A549 (cell line): ENCODE measurements around the gene ACBD6. TPM values are rescaled to one million over a fixed set of nuclear protein-coding genes. Genes with fewer than 3 reads are reported as not detected.

ENCODE experiments used
- ATAC-seq, 2 experiments: fragments of 200-7000 bp in 1 of 2; fragments of >200 bp in 1 of 2; cut with Nextera tagmentation in 1 of 2; cut with Tn5 transposase in 1 of 2; 3 replicates each; pipeline versions ENCODE4 v1.8.0 to v1.9.1; 2018 to 2020; ENCODE audit warnings: mild to moderate bottlenecking in 1 of 2, moderate library complexity in 1 of 2
- CTCF ChIA-PET: fragments of 300-600 bp; sonication (Branson Sonifier 250); formaldehyde crosslinking; extraction: SDS; loops from one replicate; lab custom pipeline; 2021; ENCODE audit warnings: antibody characterized with exemption, inconsistent platforms; lab: Yijun Ruan, JAX
- POLR2A ChIA-PET: fragments of 350-600 bp; formaldehyde crosslinking; extraction: SDS; loops from one replicate; lab custom pipeline; 2021; ENCODE audit warnings: antibody characterized with exemption, inconsistent platforms; lab: Yijun Ruan, JAX
- DNase-seq, 2 experiments: peaks; one replicate each; pipeline versions ENCODE4 v3.0.0 to v3.0.0-alpha.2; 2011 to 2016; ENCODE audit warnings: low read depth in 1 of 2, low spot score in 1 of 2
- FAIRE-seq: peaks from 2 replicates; lab custom pipeline; 2011; peaks lifted over from hg19 to GRCh38; lab: Jason Lieb, UNC
- H3K27ac ChIP-seq, 2 experiments: fragments of >200 bp; sonication (Bioruptor Twin); formaldehyde crosslinking; 3 replicates each; pipeline ENCODE4 v1.5.1; 2016 to 2017
- H3K4me1 ChIP-seq: fragments of >200 bp; sonication (Bioruptor Twin); formaldehyde crosslinking; 3 replicates; pipeline ENCODE4 v1.6.1; 2016
- H3K4me2 ChIP-seq: fragments of >200 bp; sonication (Bioruptor Twin); formaldehyde crosslinking; 3 replicates; pipeline ENCODE4 v1.6.1; 2016
- H3K4me3 ChIP-seq: fragments of >200 bp; sonication (Bioruptor Twin); formaldehyde crosslinking; 3 replicates; pipeline ENCODE4 v1.5.1; 2016
- H3K9me3 ChIP-seq: fragments of >200 bp; sonication (Bioruptor Twin); formaldehyde crosslinking; 3 replicates; pipeline ENCODE4 v1.6.1; 2016
- CEBPB ChIP-seq, 2 experiments: fragments of >200 bp in 1 of 2; sonication (Bioruptor Twin) in 1 of 2; formaldehyde crosslinking in 1 of 2; IDR thresholded peaks; 2 replicates each; pipeline ENCODE4 v1.6.1; 2012 to 2016
- CHD4 ChIP-seq: fragments of 200-600 bp; sonication (generic); IDR thresholded peaks from 2 replicates; pipeline ENCODE4 v1.6.1; 2016; ENCODE audit warnings: antibody characterized with exemption, mild to moderate bottlenecking, borderline replicate concordance
- EHF ChIP-seq: fragments of 250-450 bp; sonication (Bioruptor Pico); IDR thresholded peaks from 2 replicates; pipeline ENCODE4 v1.5.0; 2020; ENCODE audit warnings: mild to moderate bottlenecking
- FOSL2 ChIP-seq, 2 experiments: fragments of 450-650 bp in 1 of 2; fragments of >200 bp in 1 of 2; sonication (Bioruptor Twin) in 1 of 2; formaldehyde crosslinking; IDR thresholded peaks; 2 replicates each; pipeline versions ENCODE4 v1.5.0 to v1.6.1; 2016 to 2020; ENCODE audit warnings: mild to moderate bottlenecking in 1 of 2, moderate library complexity in 1 of 2
- HEYL ChIP-seq: fragments of 250-450 bp; sonication (Bioruptor Pico); IDR thresholded peaks from 2 replicates; pipeline ENCODE4 v1.8.0; 2021; ENCODE audit warnings: mild to moderate bottlenecking, moderate library complexity
- HOXB5 ChIP-seq: fragments of 250-450 bp; sonication (Bioruptor Pico); IDR thresholded peaks from 2 replicates; pipeline ENCODE4 v1.5.0; 2020; ENCODE audit warnings: mild to moderate bottlenecking, moderate library complexity
- JUN ChIP-seq, 2 experiments: fragments of >200 bp; sonication (Bioruptor Twin); formaldehyde crosslinking; IDR thresholded peaks; 2 replicates in 1 of 2; 3 replicates in 1 of 2; pipeline ENCODE4 v1.6.1; 2016 to 2017
- MAZ ChIP-seq: fragments of 150-350 bp; IDR thresholded peaks from 2 replicates; pipeline ENCODE4 v1.6.1; 2014; ENCODE audit warnings: antibody characterized with exemption, low read depth, low read length, borderline replicate concordance
- NPAS2 ChIP-seq: fragments of 250-450 bp; sonication (Bioruptor Pico); IDR thresholded peaks from 2 replicates; pipeline ENCODE4 v1.8.0; 2022; ENCODE audit warnings: mild to moderate bottlenecking, moderate library complexity, borderline replicate concordance
- NR3C1 ChIP-seq: fragments of >200 bp; sonication (Bioruptor Twin); formaldehyde crosslinking; IDR thresholded peaks from 3 replicates; pipeline ENCODE4 v1.6.1; 2017
- PHF8 ChIP-seq: fragments of 200-600 bp; sonication (generic); IDR thresholded peaks from 2 replicates; pipeline ENCODE4 v1.6.1; 2016; ENCODE audit warnings: low read depth, mild to moderate bottlenecking, antibody characterized with exemption, moderate library complexity, borderline replicate concordance
- POLR2AphosphoS2 ChIP-seq: conservative IDR thresholded peaks from 2 replicates; pipeline ENCODE4 v1.6.1; 2012; ENCODE audit warnings: low read length, improper control_type of control experiment, inconsistent platforms
- RCOR1 ChIP-seq: fragments of 150-350 bp; IDR thresholded peaks from 2 replicates; pipeline ENCODE4 v1.6.1; 2014; ENCODE audit warnings: antibody characterized with exemption, low read length, low read depth
- RNF2 ChIP-seq: fragments of 200-600 bp; sonication (generic); IDR thresholded peaks from 2 replicates; pipeline ENCODE4 v1.6.1; 2016; ENCODE audit warnings: low read depth, mild to moderate bottlenecking, antibody characterized with exemption, moderate library complexity, borderline replicate concordance
- SMC3 ChIP-seq: fragments of >200 bp; sonication (Bioruptor Twin); formaldehyde crosslinking; IDR thresholded peaks from 3 replicates; pipeline ENCODE4 v1.6.1; 2018; ENCODE audit warnings: inconsistent platforms
- SREBF2 ChIP-seq: fragments of 450-650 bp; IDR thresholded peaks from 2 replicates; pipeline ENCODE4 v1.6.1; 2014; ENCODE audit warnings: mild to moderate bottlenecking, moderate library complexity
- TP53 ChIP-seq: fragments of 250-450 bp; sonication (Bioruptor Pico); IDR thresholded peaks from 2 replicates; pipeline ENCODE4 v1.5.0; 2021; ENCODE audit warnings: mild to moderate bottlenecking, moderate library complexity
- ZC3H11A ChIP-seq: fragments of 450-650 bp; IDR thresholded peaks from 2 replicates; pipeline ENCODE4 v1.6.1; 2014; ENCODE audit warnings: antibody characterized with exemption, mild to moderate bottlenecking
- ZFP36 ChIP-seq: fragments of 450-650 bp; IDR thresholded peaks from 2 replicates; pipeline ENCODE4 v1.6.1; 2014; ENCODE audit warnings: borderline replicate concordance; ENCODE audit not compliant: partially characterized antibody
- WGBS: methylation state at CpG from one replicate; pipeline ENCODE4 v1.1.6; 2017; ENCODE audit errors: missing lambda C conversion rate; 5-methylcytosine and 5-hydroxymethylcytosine counted together
- polyA plus RNA-seq, 4 experiments: library from polyadenylated mRNA; depleted of rRNA in 3 of 4; stranded (reverse); fragments of >200 nt; fragmentation: RNase III in 1 of 4; extraction: RNeasy Plus Mini Kit Qiagen cat#74134 plus additional on column Dnase treatment in 1 of 4; gene quantifications; 2 replicates in 3 of 4; 3 replicates in 1 of 4; pipeline ENCODE4 v1.2.3, GENCODE V29; 2011 to 2017
- TF ChIP-seq, protein P1 (sequence below): IDR thresholded peaks from 2 replicates; pipeline ENCODE4 v1.6.1; 2012; ENCODE audit warnings: low read depth, borderline replicate concordance
- TF ChIP-seq, protein P2 (sequence below): fragments of 450-650 bp; IDR thresholded peaks from 2 replicates; pipeline ENCODE4 v1.6.1; 2014; ENCODE audit warnings: antibody characterized with exemption
- TF ChIP-seq, protein P3 (sequence below): fragments of 150-350 bp; IDR thresholded peaks from 2 replicates; pipeline ENCODE4 v1.6.1; 2014; ENCODE audit warnings: low read depth, mild to moderate bottlenecking, low read length

ACBD6 gene
- polyA plus RNA-seq, 2 of the 4 experiments (the other 2 are of a cell fraction) = 61.4 to 91.3 TPM

DNA sequence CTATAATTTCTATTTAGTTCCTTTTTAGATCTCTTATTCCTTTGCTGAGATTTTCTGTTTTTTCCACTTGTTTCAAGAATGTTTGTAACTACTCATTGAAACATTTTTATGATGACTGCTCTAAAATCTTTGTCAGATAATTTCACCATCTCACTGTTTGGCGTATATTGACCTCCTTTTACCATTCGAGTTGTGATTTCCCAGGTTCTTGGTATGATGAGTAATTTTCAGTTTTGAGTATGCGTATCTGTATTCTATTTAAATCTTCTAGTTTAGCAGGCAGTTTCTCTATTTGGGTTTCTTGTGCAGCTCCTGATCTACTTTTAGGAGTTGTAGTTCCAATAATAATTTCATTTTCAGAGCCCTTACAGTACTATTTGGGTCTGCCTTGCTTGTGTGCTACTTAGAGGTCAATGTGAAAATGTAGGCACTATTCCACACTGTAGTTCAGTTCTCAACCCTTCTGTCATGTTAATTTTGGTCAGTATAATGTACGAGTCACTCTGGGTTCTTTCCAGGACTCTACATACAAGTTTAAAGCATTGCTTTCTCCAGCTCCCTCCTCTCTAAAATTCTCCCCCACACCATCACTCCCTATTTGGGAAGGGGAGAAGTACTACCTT is 115.5 kb downstream of the ACBD6 start:
- Histone ChIP-seq H3K9me3 (peaks cover 8% of the 10 kb centered on the region; the same call in 1 of the 3 replicates), H3K4me1 (no peaks in the 10 kb centered on the region), H3K4me2 (no peak overlapping the region), H3K4me3 (no peak overlapping the region)
- 94% methylated on average over 4 of the region's 4 CpGs for WGBS
- ATAC-seq (no peak), DNase-seq (no peak)
- TF ChIP-seq, protein P1, sequence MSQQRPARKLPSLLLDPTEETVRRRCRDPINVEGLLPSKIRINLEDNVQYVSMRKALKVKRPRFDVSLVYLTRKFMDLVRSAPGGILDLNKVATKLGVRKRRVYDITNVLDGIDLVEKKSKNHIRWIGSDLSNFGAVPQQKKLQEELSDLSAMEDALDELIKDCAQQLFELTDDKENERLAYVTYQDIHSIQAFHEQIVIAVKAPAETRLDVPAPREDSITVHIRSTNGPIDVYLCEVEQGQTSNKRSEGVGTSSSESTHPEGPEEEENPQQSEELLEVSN = no peak
- TF ChIP-seq RNF2 (no peak), TP53 (no peak), ZC3H11A (no peak), EHF (CRISPR knock-in tag) (no peak), HOXB5 (no peak), HEYL (no peak), NR3C1 (no peak), POLR2AphosphoS2 (no peak), MAZ (no peak), SREBF2 (no peak), SMC3 (no peak), JUN (IDR thresholded peaks at IDR 0.05) (no peak), CHD4 (no peak), PHF8 (no peak), ZFP36 (no peak), RCOR1 (no peak)
- TF ChIP-seq, protein P2, sequence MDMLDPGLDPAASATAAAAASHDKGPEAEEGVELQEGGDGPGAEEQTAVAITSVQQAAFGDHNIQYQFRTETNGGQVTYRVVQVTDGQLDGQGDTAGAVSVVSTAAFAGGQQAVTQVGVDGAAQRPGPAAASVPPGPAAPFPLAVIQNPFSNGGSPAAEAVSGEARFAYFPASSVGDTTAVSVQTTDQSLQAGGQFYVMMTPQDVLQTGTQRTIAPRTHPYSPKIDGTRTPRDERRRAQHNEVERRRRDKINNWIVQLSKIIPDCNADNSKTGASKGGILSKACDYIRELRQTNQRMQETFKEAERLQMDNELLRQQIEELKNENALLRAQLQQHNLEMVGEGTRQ = no peak
- TF ChIP-seq, all 56 proteins: peak for 0
- POLR2A ChIA-PET = no interaction called here
- no peak overlapping the region for H3K27ac ChIP-seq
- FAIRE-seq = no peak
- CTCF ChIA-PET = interaction anchor here (1.2 to 1.9 kb wide), 2 partner anchors 20 to 29 kb away, joined by 3 to 5 read pairs; no protein-coding TSS in a partner anchor

DNA sequence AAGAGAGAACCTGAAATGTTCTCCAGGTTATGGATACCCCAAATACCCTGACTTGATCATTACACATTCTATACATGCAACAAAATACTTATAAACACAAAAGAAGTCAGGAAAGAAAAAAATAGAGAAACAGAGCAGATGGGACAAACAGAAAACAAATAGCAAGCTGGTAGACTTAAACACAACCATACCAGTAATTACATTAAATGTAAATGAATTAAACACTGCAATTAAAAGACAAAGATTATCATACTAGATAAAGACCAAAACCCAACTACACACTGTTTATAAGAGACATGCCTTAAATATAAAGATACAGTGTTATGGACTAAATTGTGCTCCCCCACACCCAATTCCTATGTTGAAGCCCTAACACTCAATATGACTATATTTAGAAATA is 117.2 kb downstream of the ACBD6 start:
- FAIRE-seq (no peak), ATAC-seq (no peak), DNase-seq (no peak)
- Histone ChIP-seq H3K9me3 (peaks cover 14% of the 10 kb centered on the region; the same call in 2 of the 3 replicates), H3K27ac (no peak overlapping the region), H3K4me2 (no peak overlapping the region), H3K4me1 (no peaks in the 10 kb centered on the region), H3K4me3 (no peak overlapping the region)
- POLR2A ChIA-PET = no interaction called here
- CTCF ChIA-PET = no interaction called here
- TF ChIP-seq FOSL2 (IDR thresholded peaks at IDR 0.05) (no peak), FOSL2 (CRISPR knock-in tag; IDR thresholded peaks at IDR 0.05) (no peak), HEYL (no peak), NPAS2 (no peak), EHF (CRISPR knock-in tag) (no peak), ZFP36 (no peak), CEBPB (IDR thresholded peaks at IDR 0.05) (no peak), MAZ (no peak)
- TF ChIP-seq, protein P3, sequence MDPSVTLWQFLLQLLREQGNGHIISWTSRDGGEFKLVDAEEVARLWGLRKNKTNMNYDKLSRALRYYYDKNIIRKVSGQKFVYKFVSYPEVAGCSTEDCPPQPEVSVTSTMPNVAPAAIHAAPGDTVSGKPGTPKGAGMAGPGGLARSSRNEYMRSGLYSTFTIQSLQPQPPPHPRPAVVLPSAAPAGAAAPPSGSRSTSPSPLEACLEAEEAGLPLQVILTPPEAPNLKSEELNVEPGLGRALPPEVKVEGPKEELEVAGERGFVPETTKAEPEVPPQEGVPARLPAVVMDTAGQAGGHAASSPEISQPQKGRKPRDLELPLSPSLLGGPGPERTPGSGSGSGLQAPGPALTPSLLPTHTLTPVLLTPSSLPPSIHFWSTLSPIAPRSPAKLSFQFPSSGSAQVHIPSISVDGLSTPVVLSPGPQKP = no peak
